SK-N-MC (cell line): Measurements from ENCODE around the gene FBXO41.
"Not testable (repeated sequence)": the region's sequence is repeated elsewhere in the genome, so short reads cannot be mapped to it uniquely, and the experiment has no call there.

ENCODE experiments used
- DNase-seq: peaks from one replicate; pipeline ENCODE4 v3.0.0-alpha.2; 2011; ENCODE audit warnings: low read depth, low spot score
- H3K27ac ChIP-seq: fragments of 200-600 bp; sonication (generic); 2 replicates; pipeline ENCODE4 v1.5.1; 2016; ENCODE audit warnings: mixed run types
- H3K36me3 ChIP-seq: fragments of 200-600 bp; sonication (generic); 2 replicates; pipeline ENCODE4 v1.6.1; 2017; ENCODE audit warnings: antibody characterized with exemption, low read length, mixed read lengths; ENCODE audit not compliant: insufficient read depth
- H3K4me3 ChIP-seq: fragments of 200-600 bp; sonication (generic); 2 replicates; pipeline ENCODE4 v1.5.1; 2016
- H3K9ac ChIP-seq: fragments of 200-600 bp; sonication (generic); 2 replicates; pipeline ENCODE4 v1.8.0; 2017; ENCODE audit warnings: mixed run types, mixed read lengths; ENCODE audit not compliant: insufficient read length
- H3K9me3 ChIP-seq: fragments of 200-600 bp; sonication (generic); 2 replicates; pipeline ENCODE4 v1.6.1; 2017; ENCODE audit warnings: low read depth, mild to moderate bottlenecking, antibody characterized with exemption, low read length, moderate library complexity, mixed read lengths
- EZH2 ChIP-seq: fragments of 200-600 bp; sonication (generic); IDR thresholded peaks from one replicate; pipeline ENCODE4 v1.6.1; 2017; ENCODE audit warnings: antibody characterized with exemption
- FOXP2 ChIP-seq: optimal IDR thresholded peaks from 2 replicates; pipeline ENCODE3; 2011; ENCODE audit warnings: mild to moderate bottlenecking, moderate library complexity; ENCODE audit not compliant: insufficient read depth; ENCODE audit errors: extremely low read length, control extremely low read depth
- POLR2AphosphoS5 ChIP-seq: IDR thresholded peaks from 2 replicates; pipeline ENCODE4 v1.6.1; 2012; ENCODE audit warnings: mild to moderate bottlenecking, low read depth, low read length, borderline replicate concordance

FBXO41 gene

DNA sequence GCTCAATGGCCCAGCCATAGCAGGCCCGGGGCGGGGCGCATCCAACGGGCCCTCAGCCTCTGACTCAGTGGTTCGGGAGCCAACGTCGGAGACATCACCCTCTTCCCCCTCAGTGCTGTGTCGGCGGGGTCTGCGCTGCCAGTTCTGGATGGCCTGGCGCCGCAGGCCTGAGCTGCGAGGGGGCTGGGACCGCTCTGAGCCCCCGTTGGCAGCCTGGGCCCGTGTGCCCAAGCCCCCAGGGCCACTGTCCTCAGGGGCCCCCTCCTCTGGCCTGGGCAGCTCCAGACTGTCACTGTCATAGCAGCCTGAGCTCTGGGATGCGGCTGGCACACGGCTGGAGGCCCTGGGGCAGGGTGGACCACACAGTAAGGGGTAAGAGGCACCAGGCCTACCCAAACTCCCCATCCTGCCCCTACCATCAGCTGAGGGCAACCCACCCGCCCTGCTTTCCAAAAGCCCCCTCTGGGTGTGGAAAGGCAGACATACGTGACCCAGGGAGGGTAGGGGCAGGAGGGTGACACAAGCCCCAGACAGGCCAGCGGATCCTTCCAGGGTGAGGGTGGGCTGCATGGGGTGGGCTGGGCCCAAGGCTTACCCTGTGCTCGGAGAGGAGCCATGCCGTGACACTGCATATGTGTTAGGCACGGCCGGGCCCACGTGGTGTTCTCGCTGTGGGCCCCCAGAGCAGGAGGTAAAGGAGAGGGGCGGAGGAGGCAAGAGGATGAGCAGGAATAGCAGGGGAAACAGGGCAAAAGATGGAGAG, 18.8 kb downstream of the FBXO41 start:
- H3K27ac ChIP-seq = no peak overlapping the region
- TF ChIP-seq EZH2 = no peak
- TF ChIP-seq FOXP2 = no peak
- TF ChIP-seq POLR2AphosphoS5 = no peak
- no peaks in the 10 kb centered on the region for H3K36me3 ChIP-seq
- DNase-seq = no peak
- no peaks in the 10 kb centered on the region for H3K9me3 ChIP-seq
- no peak overlapping the region for H3K9ac ChIP-seq
- H3K4me3 ChIP-seq = no peak overlapping the region

DNA sequence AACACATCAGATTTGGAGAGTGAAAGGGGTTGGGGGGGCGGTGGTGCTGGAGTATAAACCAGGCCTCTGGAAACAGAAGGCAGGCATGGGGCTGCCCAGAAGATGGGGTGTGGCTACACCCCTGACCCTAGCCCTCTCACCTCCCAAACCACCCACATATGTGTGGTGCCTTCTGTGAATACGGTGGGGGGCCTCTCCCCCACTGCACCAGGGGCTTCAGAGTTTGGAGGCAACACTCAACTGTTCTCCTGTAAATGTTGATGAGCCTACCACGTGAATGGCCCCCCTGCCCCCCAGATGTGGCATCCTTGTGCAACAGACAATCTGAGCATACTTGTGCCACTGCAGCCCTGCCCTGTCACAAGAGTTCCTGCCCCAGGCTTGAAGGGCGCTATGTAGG, 19.5 kb downstream of the FBXO41 start:
- Histone ChIP-seq H3K4me3 (no peak overlapping the region), H3K27ac (no peak overlapping the region), H3K9ac (no peak overlapping the region), H3K9me3 (no peaks in the 10 kb centered on the region), H3K36me3 (no peaks in the 10 kb centered on the region)
- DNase-seq = no peak
- no peak for TF ChIP-seq FOXP2
- TF ChIP-seq POLR2AphosphoS5 = no peak
- TF ChIP-seq EZH2 = no peak

GRCh38 chr2:73264332-73264606, 20.0 kb downstream of the FBXO41 start:
- no peaks in the 10 kb centered on the region for H3K36me3 ChIP-seq
- no peak overlapping the region for H3K9ac ChIP-seq
- no peak overlapping the region for H3K27ac ChIP-seq
- no peak for DNase-seq
- TF ChIP-seq FOXP2 (no peak), POLR2AphosphoS5 (no peak), EZH2 (no peak)
- H3K9me3 ChIP-seq = no peaks in the 10 kb centered on the region
- no peak overlapping the region for H3K4me3 ChIP-seq

DNA sequence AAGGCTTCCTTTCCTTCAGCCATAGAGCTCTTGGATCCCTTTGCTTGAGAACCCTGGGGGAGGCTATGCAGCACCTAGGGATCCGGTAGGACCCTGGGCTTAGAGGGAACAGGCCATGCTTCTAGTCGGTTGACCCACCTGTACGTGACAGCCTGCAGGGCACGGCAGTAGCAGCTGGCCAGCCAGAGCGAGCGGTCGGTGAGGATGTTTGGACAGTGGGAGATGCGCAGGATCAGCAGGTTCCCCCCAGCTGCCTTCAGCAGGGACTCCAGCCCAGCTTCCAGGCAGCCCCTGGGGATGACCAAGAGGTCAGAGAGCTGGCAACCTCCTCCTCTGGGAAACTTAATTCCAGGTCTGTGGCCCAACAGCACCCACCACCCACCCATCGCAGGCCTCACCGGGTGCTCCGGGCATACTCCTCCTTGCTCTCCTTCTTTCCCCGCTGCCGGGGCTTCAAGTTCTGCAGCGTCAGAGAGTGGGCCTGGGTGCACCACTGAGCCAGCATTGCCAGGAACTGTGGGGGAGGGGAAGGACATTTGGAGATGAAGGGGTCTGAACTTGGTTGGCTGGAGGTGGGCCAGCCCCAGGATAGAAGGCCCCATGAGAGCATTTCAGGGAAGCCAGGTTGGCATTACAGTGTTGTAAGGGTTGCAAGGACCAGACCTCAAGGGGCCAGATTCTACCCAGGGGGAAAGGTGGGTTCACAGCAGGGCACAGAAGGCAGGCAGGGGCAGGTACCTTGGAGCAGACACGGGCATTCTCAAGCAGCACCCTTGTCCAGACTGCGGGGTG, 20.5 kb downstream of the FBXO41 start:
- no peak overlapping the region for H3K27ac ChIP-seq
- H3K9me3 ChIP-seq = no peaks in the 10 kb centered on the region
- H3K4me3 ChIP-seq = no peak overlapping the region
- H3K9ac ChIP-seq = no peak overlapping the region
- TF ChIP-seq POLR2AphosphoS5 (no peak), FOXP2 (no peak), EZH2 (no peak)
- no peaks in the 10 kb centered on the region for H3K36me3 ChIP-seq
- DNase-seq = no peak

- DNase-seq, H3K4me3 ChIP-seq, H3K9me3 ChIP-seq, H3K9ac ChIP-seq, H3K36me3 ChIP-seq, H3K27ac ChIP-seq: not testable (repeated sequence)
Observed at GRCh38 chr2:73262691-73263429, 21.4 kb downstream of the FBXO41 start.

DNA sequence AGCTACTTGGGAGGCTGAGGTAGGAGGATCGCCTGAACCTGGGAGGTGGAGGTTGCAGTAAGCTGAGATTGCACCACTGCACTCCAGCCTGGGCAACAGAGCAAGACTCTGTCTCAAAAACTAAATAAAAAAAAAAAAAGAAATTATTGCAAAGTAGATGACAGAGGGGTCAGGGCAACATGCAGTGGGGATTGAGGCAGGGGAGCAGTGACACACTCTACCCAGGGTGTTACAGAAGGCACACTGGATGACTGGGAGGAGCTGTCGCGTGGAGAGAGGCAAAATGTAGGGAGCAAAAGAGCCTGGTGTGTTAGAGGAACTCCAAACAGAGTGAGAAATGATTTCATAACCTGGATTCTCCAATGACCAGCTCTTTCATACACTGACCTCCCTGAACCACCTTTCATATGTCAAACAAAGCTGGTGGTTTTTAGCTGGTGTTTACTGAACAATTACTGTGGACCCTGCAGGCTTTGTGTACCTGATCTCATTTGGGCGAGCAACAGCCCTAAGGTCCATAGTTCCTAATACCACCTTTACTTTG, 22.1 kb downstream of the FBXO41 start:
- no peak overlapping the region for H3K9ac ChIP-seq
- DNase-seq = no peak
- TF ChIP-seq POLR2AphosphoS5 (no peak), FOXP2 (no peak), EZH2 (no peak)
- no peaks in the 10 kb centered on the region for H3K36me3 ChIP-seq
- H3K9me3 ChIP-seq = no peaks in the 10 kb centered on the region
- no peak overlapping the region for H3K4me3 ChIP-seq
- H3K27ac ChIP-seq = no peak overlapping the region

- Histone ChIP-seq H3K36me3 (no peaks in the 10 kb centered on the region), H3K27ac (no peak overlapping the region), H3K4me3 (no peak overlapping the region), H3K9ac (no peak overlapping the region), H3K9me3 (no peaks in the 10 kb centered on the region)
- DNase-seq = no peak
- TF ChIP-seq EZH2 = no peak
- no peak for TF ChIP-seq FOXP2
- TF ChIP-seq POLR2AphosphoS5 = no peak
Observed at GRCh38 chr2:73260338-73260984, 23.8 kb downstream of the FBXO41 start.

DNA sequence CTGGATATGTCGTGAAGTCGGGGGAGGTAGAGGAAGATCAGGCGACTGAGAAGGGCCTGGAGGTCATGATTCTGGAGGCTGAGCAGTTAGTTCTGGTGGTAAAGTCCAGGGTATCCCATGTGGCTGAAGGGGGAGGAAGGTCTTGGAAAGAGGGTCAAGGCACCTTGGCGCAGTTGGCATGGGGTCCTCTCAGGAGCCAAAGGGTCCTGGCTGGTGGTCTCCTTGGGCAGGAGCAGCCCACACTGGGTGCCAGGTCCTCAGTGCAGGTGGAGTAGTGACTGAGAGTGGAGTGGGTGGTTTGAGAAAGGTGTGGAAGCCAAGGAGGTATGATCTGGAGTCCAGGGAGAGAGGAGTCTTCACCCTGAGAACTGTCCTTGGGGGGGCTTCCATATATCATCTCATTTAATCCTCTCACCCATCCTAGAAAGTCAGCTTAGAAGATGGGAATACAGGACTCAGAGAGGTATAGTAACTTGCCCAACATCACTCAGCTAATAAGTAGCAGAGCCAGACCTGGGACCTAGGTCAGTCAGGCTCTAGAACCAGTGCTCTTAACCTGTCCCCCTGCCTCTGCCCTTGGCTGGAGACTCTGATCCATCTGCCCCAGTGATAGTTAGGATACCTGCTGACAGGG, 24.5 kb downstream of the FBXO41 start:
- H3K9ac ChIP-seq = no peak overlapping the region
- peaks cover 3% of the 10 kb centered on the region; the same call in 1 of the 2 replicates for H3K36me3 ChIP-seq
- no peak for DNase-seq
- no peaks in the 10 kb centered on the region for H3K9me3 ChIP-seq
- no peak overlapping the region for H3K27ac ChIP-seq
- H3K4me3 ChIP-seq = no peak overlapping the region
- TF ChIP-seq EZH2 (no peak), POLR2AphosphoS5 (no peak), FOXP2 (no peak)
